ENCODE measurements around the gene DCAF4. TPM values are rescaled to one million over a fixed set of nuclear protein-coding genes. Genes with fewer than 3 reads are reported as not detected.

Gene DCAF4
- polyA plus RNA-seq, 1 donor from 2014 or later, result 16.5 TPM

DNA sequence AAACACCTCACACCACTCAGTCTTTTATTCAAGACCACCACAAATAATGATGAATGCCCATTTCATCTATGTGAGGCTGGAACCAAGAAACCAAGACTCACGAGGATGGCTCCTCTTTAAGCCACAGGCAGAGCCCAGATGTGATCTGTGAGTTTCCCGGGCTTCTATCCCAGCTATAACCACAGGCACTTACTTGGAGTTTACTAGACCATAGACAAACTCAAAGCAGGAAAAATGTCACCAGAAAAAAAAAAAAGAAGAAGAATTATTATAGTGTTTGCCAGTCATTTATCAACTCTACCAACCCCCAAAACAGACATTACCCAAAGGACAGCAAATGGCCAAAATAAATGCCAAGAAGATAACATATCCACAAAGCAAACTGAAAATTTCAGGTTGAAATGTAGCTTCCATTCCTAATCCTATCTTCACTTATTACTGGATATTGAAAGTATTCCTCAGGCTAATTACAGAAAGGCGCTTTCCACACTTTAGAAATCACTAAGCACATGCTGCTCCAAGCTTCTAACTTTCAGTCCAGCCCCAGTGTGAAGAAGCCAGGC lies 56.0 kb downstream of the DCAF4 start:
- H3K9me2 ChIP-seq (ENCODE audit: insufficient read depth, low read length), result no peaks in the 10 kb centered on the region
- no peaks in the 10 kb centered on the region for H4K20me1 ChIP-seq (ENCODE audit: insufficient read depth)
- H2AFZ ChIP-seq (ENCODE audit: low read depth, low read length), result no peak overlapping the region
- no peaks in the 10 kb centered on the region for H3K9me3 ChIP-seq (ENCODE audit: low read length)
- no peak overlapping the region for H3K9ac ChIP-seq (ENCODE audit: low read length)
- no peak for TF ChIP-seq CTCF (IDR thresholded peaks at IDR 0.05; ENCODE audit: poor library complexity, severe bottlenecking)
- TF ChIP-seq RAD21 (conservative IDR thresholded peaks at IDR 0.05), result no peak
- TF ChIP-seq EZH2 (IDR thresholded peaks at IDR 0.05; ENCODE audit: borderline replicate concordance, insufficient read depth, low read length, poor library complexity, severe bottlenecking), result no peak
- H3K4me2 ChIP-seq (ENCODE audit: low read length), result no peak overlapping the region
- no peaks in the 10 kb centered on the region for H3K79me2 ChIP-seq (replicated peaks; ENCODE audit: insufficient read depth, low read length)
- peaks cover 3% of the 10 kb centered on the region for H3K36me3 ChIP-seq (ENCODE audit: insufficient read depth, low read length)
- no peak overlapping the region for H3K27ac ChIP-seq (ENCODE audit: low read length)
- H3K4me3 ChIP-seq (ENCODE audit: low read length), result no peak overlapping the region
- no peaks in the 10 kb centered on the region for H3F3A ChIP-seq (ENCODE audit: insufficient read depth, low read length, poor library complexity, severe bottlenecking)
- H3K27me3 ChIP-seq (ENCODE audit: insufficient read depth, low read depth, low read length), result no peaks in the 10 kb centered on the region

DNA sequence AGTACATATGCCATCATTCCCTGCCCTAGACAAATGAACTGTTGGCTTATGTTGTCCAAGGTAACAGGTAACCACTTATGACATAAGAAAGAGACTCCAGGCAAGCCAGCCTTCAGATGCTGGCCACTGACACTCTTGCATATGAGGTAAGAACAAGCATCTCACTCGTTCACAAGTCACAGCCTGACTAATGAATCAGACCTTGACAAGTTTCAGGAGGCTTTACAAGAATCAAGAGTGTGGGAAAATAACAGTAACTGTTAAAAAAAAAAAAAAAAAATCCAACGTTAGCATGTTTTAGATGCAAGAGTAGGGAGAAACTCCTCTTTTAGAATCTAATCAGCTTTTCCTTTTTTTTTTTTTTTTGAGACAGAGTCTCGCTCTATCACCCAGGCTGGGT lies 60.0 kb downstream of the DCAF4 start:
- TF ChIP-seq RAD21 (conservative IDR thresholded peaks at IDR 0.05), result no peak
- TF ChIP-seq REST (IDR thresholded peaks at IDR 0.05; ENCODE audit: borderline replicate concordance), result no peak
- no peak for TF ChIP-seq EP300 (conservative IDR thresholded peaks at IDR 0.05; ENCODE audit: poor library complexity, severe bottlenecking)
- no peak for TF ChIP-seq TAF1 (IDR thresholded peaks at IDR 0.05; ENCODE audit: low read depth)
- no peak for TF ChIP-seq SMC3 (conservative IDR thresholded peaks at IDR 0.05; ENCODE audit: poor library complexity)
- TF ChIP-seq MXI1 (conservative IDR thresholded peaks at IDR 0.05; ENCODE audit: poor library complexity, severe bottlenecking), result no peak
- TF ChIP-seq POLR2AphosphoS5 (IDR thresholded peaks at IDR 0.05), result no peak
- no peak for TF ChIP-seq EZH2 (IDR thresholded peaks at IDR 0.05; ENCODE audit: borderline replicate concordance, insufficient read depth, low read length, poor library complexity, severe bottlenecking)
- TF ChIP-seq CTCF (IDR thresholded peaks at IDR 0.05; ENCODE audit: poor library complexity, severe bottlenecking), result no peak
- Histone ChIP-seq H3K79me2 (replicated peaks; ENCODE audit: insufficient read depth, low read length) (no peaks in the 10 kb centered on the region), H3K36me3 (ENCODE audit: insufficient read depth, low read length) (peaks cover 4% of the 10 kb centered on the region), H3F3A (ENCODE audit: insufficient read depth, low read length, poor library complexity, severe bottlenecking) (no peaks in the 10 kb centered on the region), H3K4me2 (ENCODE audit: low read length) (no peak overlapping the region), H2AFZ (ENCODE audit: low read depth, low read length) (no peak overlapping the region), H3K4me3 (ENCODE audit: low read length) (no peak overlapping the region), H3K9me3 (ENCODE audit: low read length) (no peaks in the 10 kb centered on the region), H3K9me2 (ENCODE audit: insufficient read depth, low read length) (no peaks in the 10 kb centered on the region), H3K27me3 (ENCODE audit: insufficient read depth, low read depth, low read length) (no peaks in the 10 kb centered on the region), H3K9ac (ENCODE audit: low read length) (no peak overlapping the region), H3K27ac (ENCODE audit: low read length) (no peak overlapping the region), H4K20me1 (ENCODE audit: insufficient read depth) (no peaks in the 10 kb centered on the region)

All from neural cell (in vitro differentiated cells).